Sigmoid colon (tissue), 4 donors: ENCODE results near the gene PHF1.

Experiments used
- EP300 ChIP-seq, 4 donors: sonication (generic); formaldehyde crosslinking; IDR thresholded peaks; one replicate each; pipeline ENCODE4 v1.6.1; 2017; ENCODE audit warnings: antibody characterized with exemption in 4 of 4
- POLR2A ChIP-seq, 2 donors: fragments of 450-650 bp; IDR thresholded peaks; one replicate each; pipeline ENCODE4 v1.6.1; 2016; ENCODE audit warnings: antibody characterized with exemption in 2 of 2, mild to moderate bottlenecking in 2 of 2, moderate library complexity in 2 of 2
- POLR2AphosphoS5 ChIP-seq, 4 donors: sonication (generic); formaldehyde crosslinking; IDR thresholded peaks; one replicate each; pipeline ENCODE4 v1.6.1; 2017; ENCODE audit warnings: antibody characterized with exemption in 4 of 4
- TF ChIP-seq, protein P1 (sequence below), 4 experiments: fragments of 450-650 bp in 3 of 4; fragments of 200-600 bp in 1 of 4; IDR thresholded peaks; one replicate each; pipeline ENCODE4 v1.5.1; 2016 to 2019; ENCODE audit warnings: antibody characterized with exemption in 4 of 4, mild to moderate bottlenecking in 3 of 4, moderate library complexity in 2 of 4

DNA sequence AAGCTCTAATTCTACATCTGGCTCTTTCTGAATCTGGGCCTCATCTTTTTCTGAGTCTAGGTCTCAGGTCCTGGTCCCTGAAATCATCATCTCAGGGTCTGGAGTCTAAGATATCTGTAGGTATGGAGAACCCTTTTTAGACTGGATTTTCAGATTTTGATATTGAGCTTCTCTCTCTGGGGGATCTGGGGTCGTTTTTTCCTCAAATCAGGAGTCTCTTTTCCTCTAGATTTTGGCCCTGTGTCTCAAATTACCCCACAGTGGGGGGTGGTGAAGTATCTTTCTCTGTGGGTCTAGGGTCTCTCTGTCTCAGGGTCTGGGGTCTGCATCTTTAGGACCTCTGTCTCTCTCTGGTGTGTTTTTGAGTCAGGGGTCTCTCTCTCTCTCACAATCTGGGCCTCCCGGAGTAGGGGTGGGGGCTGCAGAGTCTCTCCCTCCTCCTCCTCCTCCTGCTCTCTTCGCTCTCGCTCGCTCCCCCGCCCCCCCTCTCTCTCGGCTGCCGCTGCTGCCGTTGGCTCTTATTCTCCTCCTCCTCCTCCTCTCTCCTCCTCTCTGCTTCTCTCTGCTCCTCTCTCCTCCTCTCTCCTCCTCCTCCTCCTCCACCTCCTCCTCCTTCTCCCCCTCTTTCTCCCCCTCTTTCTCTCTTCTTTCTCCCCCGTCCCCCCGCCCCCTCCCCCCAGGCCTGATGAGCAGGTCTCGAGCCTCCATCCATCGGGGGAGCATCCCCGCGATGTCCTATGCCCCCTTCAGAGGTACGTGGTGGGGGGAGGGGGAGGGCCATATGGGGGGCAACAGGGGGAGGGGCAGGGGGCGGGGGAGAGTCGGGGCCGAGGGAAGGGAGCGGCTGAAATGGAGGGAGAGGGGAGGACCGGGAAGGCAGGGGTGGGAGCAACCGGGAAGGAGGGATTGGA is 9.0 kb downstream of the PHF1 start, which contains the start of gene SYNGAP1:
- TF ChIP-seq, protein P1, sequence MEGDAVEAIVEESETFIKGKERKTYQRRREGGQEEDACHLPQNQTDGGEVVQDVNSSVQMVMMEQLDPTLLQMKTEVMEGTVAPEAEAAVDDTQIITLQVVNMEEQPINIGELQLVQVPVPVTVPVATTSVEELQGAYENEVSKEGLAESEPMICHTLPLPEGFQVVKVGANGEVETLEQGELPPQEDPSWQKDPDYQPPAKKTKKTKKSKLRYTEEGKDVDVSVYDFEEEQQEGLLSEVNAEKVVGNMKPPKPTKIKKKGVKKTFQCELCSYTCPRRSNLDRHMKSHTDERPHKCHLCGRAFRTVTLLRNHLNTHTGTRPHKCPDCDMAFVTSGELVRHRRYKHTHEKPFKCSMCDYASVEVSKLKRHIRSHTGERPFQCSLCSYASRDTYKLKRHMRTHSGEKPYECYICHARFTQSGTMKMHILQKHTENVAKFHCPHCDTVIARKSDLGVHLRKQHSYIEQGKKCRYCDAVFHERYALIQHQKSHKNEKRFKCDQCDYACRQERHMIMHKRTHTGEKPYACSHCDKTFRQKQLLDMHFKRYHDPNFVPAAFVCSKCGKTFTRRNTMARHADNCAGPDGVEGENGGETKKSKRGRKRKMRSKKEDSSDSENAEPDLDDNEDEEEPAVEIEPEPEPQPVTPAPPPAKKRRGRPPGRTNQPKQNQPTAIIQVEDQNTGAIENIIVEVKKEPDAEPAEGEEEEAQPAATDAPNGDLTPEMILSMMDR (IDR thresholded peaks at IDR 0.05): no peak
- TF ChIP-seq POLR2AphosphoS5 (IDR thresholded peaks at IDR 0.05) (peak in 1 of 4 donors; percentile 41), POLR2A (IDR thresholded peaks at IDR 0.05) (peak in 1 of 2 donors; percentile 24), EP300 (IDR thresholded peaks at IDR 0.05) (no peak)
